H9 (cell line): ENCODE data around the gene MIS18A. TPM values are rescaled to one million over a fixed set of nuclear protein-coding genes. Genes with fewer than 3 reads are reported as not detected.

ENCODE experiments used
- DNase-seq: peaks from one replicate; pipeline ENCODE4 v3.0.0-alpha.2; 2017
- H2AFZ ChIP-seq: one replicate; pipeline ENCODE4 v1.6.1; 2013; ENCODE audit warnings: mild to moderate bottlenecking, low read length, control low read depth, moderate library complexity
- H2AK5ac ChIP-seq: 2 replicates; pipeline ENCODE4 v1.6.1; 2013; ENCODE audit warnings: low read length, control low read depth, mixed read lengths; ENCODE audit not compliant: insufficient read length
- H2BK120ac ChIP-seq: one replicate; pipeline ENCODE4 v1.6.1; 2013; ENCODE audit warnings: low read depth, mild to moderate bottlenecking, low read length, control low read depth, inconsistent platforms; ENCODE audit not compliant: poor library complexity, severe bottlenecking
- H2BK12ac ChIP-seq: 2 replicates; pipeline ENCODE4 v1.6.1; 2013; ENCODE audit warnings: low read length, control low read depth, mixed read lengths, low read depth; ENCODE audit not compliant: insufficient read length
- H2BK15ac ChIP-seq: 2 replicates; pipeline ENCODE4 v1.6.1; 2013; ENCODE audit warnings: low read depth, low read length, control low read depth
- H2BK20ac ChIP-seq: one replicate; pipeline ENCODE4 v1.6.1; 2013; ENCODE audit warnings: low read depth, mild to moderate bottlenecking, low read length, control low read depth, inconsistent platforms; ENCODE audit not compliant: poor library complexity, severe bottlenecking
- H2BK5ac ChIP-seq: 2 replicates; pipeline ENCODE4 v1.6.1; 2013; ENCODE audit warnings: low read length, control low read depth, mixed read lengths; ENCODE audit not compliant: insufficient read length
- H3K14ac ChIP-seq: 2 replicates; pipeline ENCODE4 v1.6.1; 2013; ENCODE audit warnings: low read length, control low read depth; ENCODE audit not compliant: insufficient read depth
- H3K18ac ChIP-seq: 2 replicates; pipeline ENCODE4 v1.6.1; 2013; ENCODE audit warnings: low read depth, mild to moderate bottlenecking, mixed read lengths, low read length, control low read depth; ENCODE audit not compliant: insufficient read length
- H3K23ac ChIP-seq: 2 replicates; pipeline ENCODE4 v1.6.1; 2013; ENCODE audit warnings: low read length, control low read depth, mixed read lengths, low read depth; ENCODE audit not compliant: insufficient read length
- H3K23me2 ChIP-seq: 2 replicates; pipeline ENCODE4 v1.6.1; 2013; ENCODE audit warnings: low read depth, mild to moderate bottlenecking, mixed read lengths, low read length, control low read depth; ENCODE audit not compliant: insufficient read length, poor library complexity, severe bottlenecking
- H3K27ac ChIP-seq: 2 replicates; pipeline ENCODE4 v1.5.1; 2013; ENCODE audit warnings: low read length, control low read depth, mixed read lengths, low read depth; ENCODE audit not compliant: insufficient read length
- H3K27me3 ChIP-seq: 2 replicates; pipeline ENCODE4 v1.6.1; 2013; ENCODE audit warnings: low read length, control low read depth, inconsistent platforms; ENCODE audit not compliant: insufficient read depth
- H3K4ac ChIP-seq: 2 replicates; pipeline ENCODE4 v1.6.1; 2013; ENCODE audit warnings: low read depth, mild to moderate bottlenecking, control low read depth, inconsistent platforms, low read length, moderate library complexity
- H3K4me1 ChIP-seq: 2 replicates; pipeline ENCODE4 v1.6.1; 2013; ENCODE audit warnings: low read length, control low read depth, inconsistent platforms; ENCODE audit not compliant: insufficient read depth
- H3K4me2 ChIP-seq: 2 replicates; pipeline ENCODE4 v1.6.1; 2013; ENCODE audit warnings: low read length, control low read depth, mixed read lengths; ENCODE audit not compliant: insufficient read length, insufficient read depth
- H3K56ac ChIP-seq: 2 replicates; pipeline ENCODE4 v1.6.1; 2013; ENCODE audit warnings: low read depth, mild to moderate bottlenecking, mixed read lengths, low read length, control low read depth; ENCODE audit not compliant: insufficient read length
- H3K79me1 ChIP-seq: 2 replicates; pipeline ENCODE4 v1.6.1; 2013; ENCODE audit warnings: low read depth, mild to moderate bottlenecking, moderate library complexity, low read length, control low read depth, inconsistent platforms; ENCODE audit not compliant: insufficient read depth, poor library complexity, severe bottlenecking
- H3K79me2 ChIP-seq: 2 replicates; pipeline ENCODE4 v1.6.1; 2013; ENCODE audit warnings: low read length, control low read depth, inconsistent platforms; ENCODE audit not compliant: insufficient read depth
- H3K9ac ChIP-seq: 2 replicates; pipeline ENCODE4 v1.6.1; 2013; ENCODE audit warnings: low read length, control low read depth, mixed read lengths; ENCODE audit not compliant: insufficient read length; ENCODE audit errors: extremely low read depth
- H3K9me3 ChIP-seq: one replicate; pipeline ENCODE4 v1.6.1; 2013; ENCODE audit warnings: low read depth, low read length, inconsistent platforms; ENCODE audit not compliant: control insufficient read depth
- H3T11ph ChIP-seq: one replicate; pipeline ENCODE4 v1.6.1; 2013; ENCODE audit warnings: mild to moderate bottlenecking, low read length, control low read depth, inconsistent platforms
- H4K20me1 ChIP-seq: one replicate; pipeline ENCODE4 v1.6.1; 2013; ENCODE audit not compliant: control insufficient read depth, insufficient read length, insufficient read depth
- H4K5ac ChIP-seq: 2 replicates; pipeline ENCODE4 v1.6.1; 2013; ENCODE audit warnings: low read depth, mild to moderate bottlenecking, mixed read lengths, low read length, control low read depth; ENCODE audit not compliant: insufficient read length
- H4K8ac ChIP-seq: replicated peaks from 2 replicates; pipeline ENCODE4 v1.6.1; 2013; ENCODE audit warnings: low read length, control low read depth, mixed read lengths, low read depth; ENCODE audit not compliant: insufficient read length
- H4K91ac ChIP-seq: 2 replicates; pipeline ENCODE4 v1.6.1; 2013; ENCODE audit warnings: low read depth, mild to moderate bottlenecking, moderate library complexity, mixed read lengths, low read length, control low read depth; ENCODE audit not compliant: insufficient read length
- H3K27ac Mint-ChIP-seq, 3 experiments: 2 replicates in 2 of 3; 3 replicates in 1 of 3; pipeline ENCODE4 v1.8.0; 2020 to 2021; ENCODE audit warnings: mixed read lengths in 3 of 3, mild to moderate bottlenecking in 1 of 3, moderate library complexity in 1 of 3
- H3K27me3 Mint-ChIP-seq: 2 replicates; pipeline ENCODE4 v1.8.0; 2021; ENCODE audit warnings: low read depth, mild to moderate bottlenecking, moderate library complexity, mixed read lengths
- H3K36me3 Mint-ChIP-seq, 3 experiments: 2 replicates in 2 of 3; 3 replicates in 1 of 3; pipeline ENCODE4 v1.8.0; 2020 to 2021; ENCODE audit warnings: low read depth in 3 of 3, mixed read lengths in 3 of 3; ENCODE audit not compliant: insufficient read depth in 1 of 3
- H3K4me1 Mint-ChIP-seq, 2 experiments: 2 replicates each; pipeline ENCODE4 v1.8.0; 2020; ENCODE audit warnings: mixed read lengths in 2 of 2
- H3K4me3 Mint-ChIP-seq, 2 experiments: 2 replicates in 1 of 2; 3 replicates in 1 of 2; pipeline ENCODE4 v1.8.0; 2020 to 2021; ENCODE audit warnings: mild to moderate bottlenecking in 2 of 2, mixed read lengths in 2 of 2, moderate library complexity in 1 of 2
- H3K9me3 Mint-ChIP-seq, 2 experiments: 2 replicates in 1 of 2; 3 replicates in 1 of 2; pipeline ENCODE4 v1.8.0; 2020; ENCODE audit warnings: mild to moderate bottlenecking in 2 of 2, mixed read lengths in 2 of 2, moderate library complexity in 1 of 2
- CTCF ChIP-seq: fragments of 200-600 bp; sonication (generic); conservative IDR thresholded peaks from 3 replicates; pipeline ENCODE4 v1.8.0; 2021; ENCODE audit warnings: antibody characterized with exemption, mild to moderate bottlenecking
- WGBS: extraction: QIAGEN DNeasy Blood & Tissue Kit; methylation state at CpG from one replicate; pipeline ENCODE4 v1.1.7; 2013; ENCODE audit warnings: missing lambda C conversion rate, low lambda C conversion rate, mixed read lengths; ENCODE audit not compliant: insufficient read length; ENCODE audit errors: extremely low coverage; 5-methylcytosine and 5-hydroxymethylcytosine counted together
- total RNA-seq: library from RNA; stranded (reverse); gene quantifications from 2 replicates; pipeline ENCODE4 v1.2.1, GENCODE V29; 2021

MIS18A gene
- total RNA-seq, 1 experiment from 2014 or later = 56.5 TPM

DNA sequence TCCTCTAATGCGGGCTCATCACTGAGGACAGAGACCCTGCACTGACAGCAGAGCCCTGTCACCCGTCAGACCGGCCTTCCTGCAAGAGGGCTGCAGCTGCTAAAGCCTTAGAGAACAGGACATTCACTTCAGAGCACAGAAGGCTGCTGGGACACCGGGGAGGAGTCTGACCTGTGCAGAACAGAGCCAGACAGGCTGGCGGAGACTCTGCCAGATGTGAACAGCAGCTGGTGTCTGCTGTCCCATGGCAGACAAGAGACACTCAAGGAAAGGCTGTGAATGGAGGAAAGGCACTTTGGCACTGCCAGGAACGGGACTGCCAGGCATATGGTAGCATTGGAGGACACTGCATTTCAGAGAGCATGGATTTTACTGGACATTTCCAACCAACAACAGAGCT lies 41.2 kb upstream of the MIS18A start:
- no peaks in the 10 kb centered on the region for H3K27me3 Mint-ChIP-seq
- H3K4me1 ChIP-seq = no peaks in the 10 kb centered on the region

More for the DNA sequence above, 41.2 kb upstream of the MIS18A start:
- Histone ChIP-seq H3K56ac (no peak overlapping the region), H3K9ac (no peak overlapping the region), H2BK20ac (no peak overlapping the region), H3T11ph (no peak overlapping the region), H2AFZ (no peak overlapping the region), H4K91ac (no peak overlapping the region), H3K79me2 (no peaks in the 10 kb centered on the region), H3K9me3 (no peaks in the 10 kb centered on the region), H3K79me1 (no peaks in the 10 kb centered on the region), H4K20me1 (no peaks in the 10 kb centered on the region), H3K27me3 (no peaks in the 10 kb centered on the region), H4K8ac (no peak overlapping the region), H2BK120ac (no peak overlapping the region), H3K14ac (no peak overlapping the region; the same call in 1 of the 2 replicates), H3K23ac (no peak overlapping the region), H2BK12ac (no peak overlapping the region), H3K4ac (no peak overlapping the region), H2BK5ac (no peak overlapping the region), H3K4me2 (no peak overlapping the region), H3K18ac (no peak overlapping the region), H3K27ac (no peak overlapping the region), H3K23me2 (no peaks in the 10 kb centered on the region), H2AK5ac (no peak overlapping the region), H4K5ac (no peak overlapping the region), H2BK15ac (no peak overlapping the region)
- no peak for DNase-seq
- Mint-ChIP-seq H3K9me3 (no peaks in the 10 kb centered on the region), H3K36me3 (peaks cover 45 to 93% (median 86%) of the 10 kb centered on the region in 3 experiments; a peak in 6 of 7 replicates), H3K4me1 (no peaks in the 10 kb centered on the region), H3K27ac (no peak overlapping the region), H3K4me3 (no peak overlapping the region)
- TF ChIP-seq CTCF = no peak
- WGBS = no CpG with 5 or more reads among the region's 6 CpGs
